NOMO-1 treated with dmso at 0.1 percent for 144 hours (cell line): Measurements from ENCODE around the gene FDXR.

ENCODE experiments used
- DNase-seq: peaks from one replicate; lab custom pipeline; 2025; ENCODE audit not compliant: unreplicated experiment; lab: John Stamatoyannopoulos, UW

Gene FDXR

GRCh38 chr17:74898376-74898946 is 25.7 kb upstream of the FDXR start:
- DNase-seq, result no peak

- DNase-seq, result no peak
Measured at GRCh38 chr17:74893936-74894671, 21.3 kb upstream of the FDXR start.

GRCh38 chr17:74892974-74893911 is 20.4 kb upstream of the FDXR start, which contains the start of gene FADS6:
TSS of gene FADS6 (minus strand) at chr17:74893633. CDS start at chr17:74893595, 38 bp downstream.
- no peak for DNase-seq

GRCh38 chr17:74892013-74892841 is 19.4 kb upstream of the FDXR start:
- DNase-seq, result no peak

- no peak for DNase-seq
Measured at GRCh38 chr17:74890554-74890953, 17.8 kb upstream of the FDXR start.

- no peak for DNase-seq
Measured at GRCh38 chr17:74888469-74888868, 15.7 kb upstream of the FDXR start.

GRCh38 chr17:74883241-74883745 is 10.5 kb upstream of the FDXR start:
- no peak for DNase-seq

GRCh38 chr17:74882517-74883240 is 9.9 kb upstream of the FDXR start:
- no peak for DNase-seq

GRCh38 chr17:74881073-74881472 is 8.3 kb upstream of the FDXR start:
- DNase-seq, result no peak

GRCh38 chr17:74879308-74879707 is 6.5 kb upstream of the FDXR start:
- no peak for DNase-seq

GRCh38 chr17:74878658-74879057 is 5.9 kb upstream of the FDXR start:
- DNase-seq, result no peak

GRCh38 chr17:74877592-74878548 is 5.1 kb upstream of the FDXR start:
- no peak for DNase-seq

GRCh38 chr17:74875977-74876593 is 3.3 kb upstream of the FDXR start:
- no peak for DNase-seq

- no peak for DNase-seq
Measured at GRCh38 chr17:74875155-74875976, 2.6 kb upstream of the FDXR start.

GRCh38 chr17:74874615-74875037 is 1.8 kb upstream of the FDXR start:
- DNase-seq, result no peak

GRCh38 chr17:74873874-74874614 is 1.2 kb upstream of the FDXR start:
- no peak for DNase-seq
